NCI-H748 (cell line): ENCODE results near the gene TMEM258.
A peak's percentile ranks its signal among the peaks of the same experiment; 100 is the strongest.

Experiments used
- DNase-seq: peaks from one replicate; lab custom pipeline; 2025; ENCODE audit not compliant: unreplicated experiment; lab: John Stamatoyannopoulos, UW

The TMEM258 gene

DNA sequence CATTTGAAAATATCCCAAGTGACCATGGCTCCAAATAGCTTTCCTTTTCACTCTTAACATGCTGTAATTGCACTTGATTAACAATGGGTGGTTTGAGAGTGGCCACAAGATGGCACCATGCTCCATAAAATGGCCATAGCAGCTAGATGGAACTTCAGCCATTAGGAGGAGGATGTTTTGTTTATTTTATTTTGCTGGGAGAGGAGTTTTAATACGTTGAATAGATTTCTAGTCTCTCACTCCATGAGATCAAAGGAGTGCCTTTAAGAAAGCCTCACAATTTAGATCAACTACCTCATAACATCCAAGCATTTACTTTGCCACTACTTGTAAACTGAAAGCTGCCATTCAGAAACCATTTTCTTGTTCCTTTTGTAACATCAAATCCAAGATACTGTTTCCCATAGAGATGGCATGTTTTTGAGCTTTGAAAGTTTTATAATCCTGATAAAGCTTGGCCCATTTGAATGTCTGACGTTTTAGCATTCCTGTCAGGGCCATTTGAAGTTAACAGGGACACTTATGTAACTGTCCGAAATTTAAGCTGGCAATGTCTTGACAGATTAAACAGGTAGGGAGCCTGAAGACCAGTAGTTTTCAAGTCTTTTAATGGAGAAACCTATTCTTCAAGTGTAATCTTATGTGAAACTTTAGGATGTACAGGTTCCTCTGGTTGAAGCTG lies 5.0 kb upstream of the TMEM258 start:
- DNase-seq, result peak; percentile 72

DNA sequence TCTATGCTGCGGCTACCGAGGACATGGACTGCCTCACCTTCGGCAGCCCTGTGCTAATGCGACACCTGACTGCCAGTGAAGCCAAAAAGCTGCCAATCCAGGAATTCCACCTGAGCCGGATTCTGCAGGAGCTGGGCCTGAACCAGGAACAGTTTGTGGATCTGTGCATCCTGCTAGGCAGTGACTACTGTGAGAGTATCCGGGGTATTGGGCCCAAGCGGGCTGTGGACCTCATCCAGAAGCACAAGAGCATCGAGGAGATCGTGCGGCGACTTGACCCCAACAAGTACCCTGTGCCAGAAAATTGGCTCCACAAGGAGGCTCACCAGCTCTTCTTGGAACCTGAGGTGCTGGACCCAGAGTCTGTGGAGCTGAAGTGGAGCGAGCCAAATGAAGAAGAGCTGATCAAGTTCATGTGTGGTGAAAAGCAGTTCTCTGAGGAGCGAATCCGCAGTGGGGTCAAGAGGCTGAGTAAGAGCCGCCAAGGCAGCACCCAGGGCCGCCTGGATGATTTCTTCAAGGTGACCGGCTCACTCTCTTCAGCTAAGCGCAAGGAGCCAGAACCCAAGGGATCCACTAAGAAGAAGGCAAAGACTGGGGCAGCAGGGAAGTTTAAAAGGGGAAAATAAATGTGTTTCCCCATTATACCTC lies 3.6 kb upstream of the TMEM258 start:
- DNase-seq, result no peak

- DNase-seq, result no peak
These were observed 3.1 kb upstream of the TMEM258 start for GRCh38 chr11:61795459-61795858.

DNA sequence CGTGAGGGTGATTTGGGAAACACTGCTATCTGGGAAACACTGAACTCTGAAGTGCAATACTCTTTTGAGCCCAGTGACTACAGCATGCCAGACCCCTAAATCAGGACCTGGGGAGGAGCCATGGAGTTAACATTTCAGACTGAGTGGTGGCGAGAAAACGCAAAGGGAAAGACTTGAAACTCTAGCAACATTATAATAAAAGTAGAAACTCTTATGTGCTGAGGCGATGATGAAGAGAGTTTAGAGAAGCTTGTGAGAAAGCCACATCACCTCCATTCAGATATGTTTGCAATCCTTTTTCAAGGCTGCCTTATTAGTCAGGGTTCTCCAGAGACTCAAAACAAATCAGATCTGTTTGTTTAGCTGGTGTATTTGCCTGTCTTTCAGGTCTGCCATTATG lies 2.2 kb upstream of the TMEM258 start:
- DNase-seq, result no peak

DNA sequence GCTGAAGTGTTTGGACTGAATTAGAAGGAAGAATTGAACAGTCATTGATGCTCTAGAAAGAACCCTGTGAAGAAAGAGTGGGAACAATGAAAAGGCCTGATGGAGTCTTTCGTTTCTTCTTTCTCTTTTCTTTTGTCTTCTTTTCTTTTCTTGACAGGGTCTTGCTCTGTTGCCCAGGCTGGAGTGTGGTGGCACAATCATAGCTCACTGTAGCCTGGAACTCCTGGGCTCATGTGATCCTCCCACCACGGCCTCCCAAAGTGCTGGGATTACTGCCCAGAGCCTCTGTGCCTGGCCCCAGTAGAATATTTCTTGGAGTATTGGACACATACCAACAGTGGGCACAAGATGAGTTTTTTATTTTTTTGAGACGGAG lies 1.4 kb upstream of the TMEM258 start:
- no peak for DNase-seq

- DNase-seq, result peak; percentile 44
These were observed 857 bp upstream of the TMEM258 start for GRCh38 chr11:61793083-61793828.

GRCh38 chr11:61791737-61792309 lies 576 bp downstream of the TMEM258 start:
- DNase-seq, result peak; percentile 90

DNA sequence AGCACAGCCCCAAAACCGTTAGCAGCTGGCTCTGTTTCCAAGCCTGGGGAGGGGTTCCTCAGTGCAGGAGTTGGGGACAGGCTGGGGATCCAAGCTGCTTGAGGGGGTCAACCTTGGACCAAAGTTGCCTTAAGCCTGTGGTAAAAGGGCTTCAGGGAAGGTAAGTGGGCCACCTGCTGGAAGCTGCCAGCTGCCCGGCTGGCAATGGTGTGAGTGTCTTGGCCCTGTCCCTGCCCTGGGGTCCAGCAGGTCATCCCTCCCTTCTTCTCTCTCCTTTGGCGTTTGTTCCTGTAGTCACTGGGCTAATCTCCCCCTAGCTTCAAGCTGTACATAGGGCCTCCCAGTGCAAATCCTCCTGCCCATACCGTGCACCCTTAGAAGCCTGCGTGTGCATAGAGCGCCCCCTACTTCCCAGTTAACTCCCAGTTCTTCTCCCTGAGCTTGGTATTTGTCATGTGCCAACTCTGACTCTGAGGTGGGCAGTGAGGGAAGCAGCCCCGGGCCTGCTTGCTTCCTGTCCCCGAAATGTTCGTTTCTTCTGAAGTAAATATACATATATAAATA lies 4.4 kb downstream of the TMEM258 start:
- peak; percentile 30 for DNase-seq

DNA sequence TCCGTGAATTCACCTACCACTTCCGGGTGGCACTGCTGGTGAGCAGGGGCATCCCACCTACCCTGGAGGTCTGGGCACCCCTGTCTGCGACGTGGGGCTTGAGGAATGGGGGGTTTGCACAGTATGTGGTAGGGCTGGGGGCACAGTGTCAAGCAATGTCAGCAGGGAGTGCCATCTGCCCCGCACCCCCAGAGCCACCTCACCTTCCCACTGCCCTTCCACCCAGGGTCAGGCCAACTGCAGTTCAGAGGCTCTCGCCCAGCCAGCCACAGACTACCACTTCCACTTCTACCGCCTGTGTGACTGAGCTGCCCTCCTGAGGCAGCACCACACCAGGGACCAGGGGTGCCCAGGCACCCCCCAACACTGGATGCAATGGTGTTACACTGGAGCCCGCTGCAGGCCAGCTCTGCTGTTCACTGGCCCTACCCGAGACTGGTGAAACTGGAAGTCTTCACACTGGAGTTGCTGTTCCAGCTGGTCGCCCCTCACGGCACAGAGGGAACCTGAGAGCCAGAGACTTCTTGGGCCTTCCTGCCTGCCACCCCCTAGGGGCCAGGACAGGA lies 6.5 kb downstream of the TMEM258 start:
- DNase-seq, result no peak

DNA sequence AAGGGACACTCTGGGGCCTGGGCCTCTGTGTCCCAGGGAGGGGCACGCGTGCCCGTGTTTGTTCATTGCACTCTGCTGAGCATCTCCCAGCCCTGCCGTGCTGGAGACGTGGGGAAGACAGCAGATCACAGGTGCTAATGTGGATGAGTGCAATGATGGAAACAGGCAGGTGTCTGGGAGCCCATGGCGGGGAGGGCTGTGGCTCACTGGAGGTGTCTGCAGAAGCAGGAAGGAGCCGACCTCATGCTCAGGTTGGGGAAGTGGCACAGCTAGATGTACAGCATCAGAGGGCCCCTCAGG lies 7.9 kb downstream of the TMEM258 start:
- no peak for DNase-seq

DNA sequence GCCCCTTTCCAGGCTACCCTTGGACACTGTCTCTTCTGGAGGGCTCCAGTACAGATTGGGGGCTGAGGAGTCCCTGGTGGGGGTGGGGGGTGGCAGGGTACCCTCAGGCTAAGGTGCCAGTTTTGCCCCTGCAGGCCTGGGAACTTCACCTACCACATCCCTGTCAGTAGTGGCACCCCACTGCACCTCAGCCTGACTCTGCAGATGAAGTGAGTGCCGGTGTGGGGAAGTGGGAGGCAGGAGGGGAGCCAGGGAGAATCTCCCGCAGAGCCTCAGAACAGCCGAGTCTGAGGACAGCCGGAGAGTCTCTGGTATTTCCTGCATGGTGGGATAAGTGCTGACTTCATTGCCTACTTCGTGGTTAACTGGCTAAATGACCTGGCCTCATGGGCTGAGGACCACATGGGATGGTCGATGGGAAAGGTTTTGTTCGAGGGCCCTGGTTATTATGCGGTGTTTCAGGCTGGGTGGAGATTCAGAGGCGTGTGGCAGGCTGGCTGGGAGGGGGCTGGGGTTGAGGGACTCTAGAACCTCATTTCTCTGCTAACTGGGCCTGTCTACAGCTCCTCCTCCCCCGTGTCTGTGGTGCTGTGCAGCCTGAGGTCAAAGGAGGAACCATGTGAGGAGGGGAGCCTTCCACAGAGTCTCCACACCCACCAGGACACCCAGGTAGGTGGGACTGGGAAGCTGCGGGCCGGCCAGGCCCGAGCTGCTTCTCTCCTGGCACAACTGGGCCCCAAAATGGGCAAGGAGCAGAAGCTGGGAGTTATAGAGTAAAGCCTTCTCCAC lies 8.5 kb downstream of the TMEM258 start:
- DNase-seq, result no peak

GRCh38 chr11:61782841-61783240 lies 9.6 kb downstream of the TMEM258 start:
- no peak for DNase-seq

DNA sequence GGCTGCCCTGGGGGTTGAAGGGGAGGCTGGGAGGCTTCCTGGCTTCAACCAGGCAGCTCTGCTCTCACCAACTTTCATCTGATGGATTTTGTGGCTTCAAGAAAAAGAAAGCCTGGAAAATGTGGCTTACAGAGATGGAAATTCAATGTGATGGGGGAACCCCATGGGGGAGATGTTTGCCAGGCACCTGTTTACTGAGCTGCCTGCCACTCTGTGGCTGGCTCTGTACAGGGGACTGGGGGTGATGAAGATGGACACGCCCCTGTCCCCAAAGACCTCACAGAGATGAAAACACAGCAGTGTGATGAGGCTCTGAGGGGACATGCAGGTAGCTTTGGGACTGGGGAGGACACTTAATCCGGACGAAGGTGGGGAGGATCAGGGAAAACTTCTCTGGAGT lies 10.1 kb downstream of the TMEM258 start:
- DNase-seq, result no peak

DNA sequence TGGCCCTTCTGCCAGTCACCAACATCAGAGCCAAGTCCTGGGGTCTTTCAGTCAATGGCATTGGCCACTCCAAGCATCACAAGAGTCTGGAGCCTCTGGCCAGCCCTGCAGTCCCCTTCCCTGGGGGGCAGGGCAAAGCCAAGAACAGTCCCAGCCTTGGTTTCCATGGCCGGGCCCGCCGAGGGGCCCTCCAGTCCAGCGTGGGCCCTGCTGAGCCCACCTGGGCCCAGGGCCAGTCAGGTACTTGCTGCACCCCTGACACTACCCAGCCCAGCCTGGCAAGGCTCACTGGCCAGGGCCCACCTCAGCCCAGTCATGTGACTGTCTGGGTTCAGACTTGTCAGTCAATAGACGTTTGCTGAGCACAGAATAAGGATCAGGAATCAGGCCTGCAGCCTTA lies 10.8 kb downstream of the TMEM258 start:
- DNase-seq, result no peak

DNA sequence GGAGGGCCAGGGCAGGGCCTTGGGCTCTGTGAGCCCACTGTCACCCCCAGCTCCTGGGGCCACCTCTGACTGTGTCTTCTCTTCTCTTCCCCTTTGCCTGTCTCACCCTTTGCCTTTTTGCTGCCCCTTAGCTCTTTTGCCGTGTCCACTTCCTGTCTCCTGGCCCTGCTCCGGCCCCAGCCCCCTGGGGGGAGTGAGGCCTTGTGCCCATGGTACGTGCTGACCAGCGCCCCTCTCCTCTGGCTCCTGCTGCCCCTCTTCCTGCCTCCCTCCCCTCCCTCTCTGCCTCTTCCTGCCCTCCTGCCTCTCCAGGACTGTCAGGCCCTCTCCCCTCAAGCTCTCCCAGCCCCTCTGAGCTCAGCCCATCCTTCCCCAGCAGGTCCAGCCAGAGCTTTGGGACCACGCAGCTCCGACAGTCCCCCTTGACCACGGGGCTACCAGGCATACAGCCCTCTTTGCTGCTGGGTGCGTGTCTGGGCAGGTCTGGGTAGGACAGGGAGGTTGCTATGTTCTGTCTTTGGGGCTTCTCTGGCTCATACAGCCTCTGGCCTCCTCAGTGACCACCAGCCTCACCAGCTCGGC lies 11.7 kb downstream of the TMEM258 start:
- DNase-seq, result no peak

- no peak for DNase-seq
These were observed 12.5 kb downstream of the TMEM258 start for GRCh38 chr11:61779666-61780525.

- DNase-seq, result no peak
These were observed 13.3 kb downstream of the TMEM258 start for GRCh38 chr11:61778920-61779650.

DNA sequence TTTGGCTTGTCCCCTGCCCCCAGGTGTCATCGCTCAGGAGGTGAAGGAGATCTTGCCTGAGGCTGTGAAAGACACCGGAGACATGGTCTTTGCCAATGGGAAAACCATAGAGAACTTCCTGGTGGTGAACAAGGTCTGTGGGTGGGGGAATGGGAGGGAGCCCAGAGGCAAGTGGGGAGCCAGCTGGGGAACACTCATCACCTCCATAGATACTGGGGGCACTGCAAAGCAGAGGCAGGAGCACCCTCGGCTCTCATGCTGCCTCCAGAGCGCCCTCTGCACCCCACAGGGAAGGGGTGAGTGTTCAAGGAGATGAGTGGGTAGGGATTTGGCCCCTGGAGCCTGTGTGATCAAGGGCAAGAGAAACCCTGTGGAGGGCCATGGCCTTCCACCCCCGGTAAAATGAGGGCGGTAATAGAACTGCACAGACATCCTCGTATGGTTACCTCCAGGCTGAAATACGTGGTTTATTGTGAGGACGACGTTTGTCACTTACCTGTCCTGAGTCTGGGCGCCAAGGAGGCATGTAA lies 14.0 kb downstream of the TMEM258 start:
- no peak for DNase-seq
